ENCODE results near the gene FAS.

Gene FAS

DNA sequence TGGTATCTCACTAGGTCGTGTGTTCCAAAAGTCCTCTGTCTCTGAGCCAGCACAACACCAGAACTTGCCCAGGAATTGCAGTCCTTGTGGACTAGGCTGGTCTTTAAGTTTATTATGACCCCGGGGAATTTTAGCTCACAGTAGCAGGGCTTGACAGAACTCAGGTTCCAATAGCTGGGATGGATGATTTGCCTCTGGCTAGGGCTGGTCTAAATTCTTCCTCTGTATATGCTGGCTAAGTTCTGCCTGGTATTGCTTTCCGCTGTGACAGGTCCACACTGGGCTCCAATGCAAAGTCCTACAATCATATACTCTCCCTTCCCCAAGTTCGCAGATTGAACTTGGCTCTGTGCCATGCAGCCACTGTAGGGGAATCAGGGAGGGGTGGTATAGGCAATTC lies 52.5 kb downstream of the FAS start:
- DNase-seq: no peak

- DNase-seq: no peak
Measured at GRCh38 chr10:89047397-89047796, 56.8 kb downstream of the FAS start.

DNA sequence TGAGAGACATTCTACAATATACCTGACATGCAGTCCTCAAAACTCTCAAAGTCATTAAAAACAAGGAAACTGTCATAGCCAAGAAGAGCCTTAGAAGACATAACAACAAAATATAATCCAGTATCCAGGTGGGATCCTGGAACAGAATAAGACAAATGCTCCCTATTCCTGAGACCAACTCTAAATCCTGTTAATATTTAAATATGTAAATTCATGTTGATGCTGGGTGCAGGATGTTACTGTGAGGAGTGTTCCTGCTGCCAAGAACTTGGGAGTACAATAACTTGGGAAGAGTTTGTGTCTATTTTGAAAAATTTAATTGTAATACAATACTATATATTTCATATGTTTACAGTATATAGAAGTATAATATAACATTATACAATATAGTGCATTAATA lies 61.0 kb downstream of the FAS start:
- DNase-seq: no peak

GRCh38 chr10:89053555-89053954 lies 63.0 kb downstream of the FAS start:
- no peak for DNase-seq

DNA sequence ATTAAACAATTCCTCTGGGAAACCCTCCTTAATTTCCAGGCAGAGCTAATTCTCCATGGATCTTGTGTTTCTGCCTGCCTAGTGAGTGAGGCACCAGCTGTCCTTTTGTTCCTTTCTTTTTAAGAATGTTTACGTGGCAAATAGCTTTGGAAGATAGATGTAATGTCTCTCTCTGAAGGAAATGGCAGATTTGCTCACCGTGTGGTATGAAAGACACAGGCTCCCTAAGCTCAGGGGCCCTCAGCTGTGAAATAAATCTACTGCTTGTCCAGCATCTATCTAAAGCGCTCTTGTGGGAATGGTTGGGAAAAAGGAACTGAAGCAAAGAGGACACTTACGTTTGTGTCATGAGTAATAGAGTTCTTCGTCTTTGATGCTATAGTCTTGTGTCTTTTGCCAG lies 64.6 kb downstream of the FAS start:
- DNase-seq: no peak

DNA sequence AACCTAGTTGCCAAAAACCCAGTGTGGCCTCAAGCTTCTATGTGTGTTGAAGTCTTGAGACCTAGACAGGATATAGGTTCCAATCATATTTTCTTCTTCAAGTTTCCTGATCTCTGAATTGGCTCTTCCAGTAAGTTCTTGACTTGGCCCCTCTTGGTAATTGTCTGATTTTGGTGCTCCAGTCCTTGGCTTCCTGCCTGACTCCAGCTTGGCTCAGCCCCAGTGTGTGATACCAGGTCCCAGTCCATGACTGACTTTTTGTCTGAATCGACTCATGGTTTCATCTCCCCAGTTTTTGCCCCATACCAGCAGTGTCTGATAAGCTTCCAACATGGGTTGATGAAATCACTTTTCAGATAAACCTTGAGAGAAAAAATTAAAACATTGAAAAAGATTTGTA lies 72.3 kb downstream of the FAS start:
- DNase-seq: no peak

GRCh38 chr10:89063465-89063864 lies 72.9 kb downstream of the FAS start:
- DNase-seq: no peak

- no peak for DNase-seq
Measured at GRCh38 chr10:89064748-89065147, 74.2 kb downstream of the FAS start.
